Motor neuron (in vitro differentiated cells): ENCODE data around the gene CDCA4. TPM values are rescaled to one million over a fixed set of nuclear protein-coding genes. Genes with fewer than 3 reads are reported as not detected.

Experiments
- ATAC-seq, 8 experiments: fragments of 200-7000 bp; cut with Tn5 transposase; replicated peaks in 6 of 8; 2 replicates each; pipeline ENCODE4 v1.8.0; 2021; ENCODE audit warnings: mild to moderate bottlenecking in 8 of 8, moderate library complexity in 8 of 8
- H3K27ac ChIP-seq, 2 donors: fragments of 250-450 bp; sonication (Bioruptor Pico); 2 replicates each; pipeline ENCODE4 v1.9.0; 2021; ENCODE audit warnings: antibody characterized with exemption in 2 of 2, mild to moderate bottlenecking in 2 of 2, moderate library complexity in 1 of 2
- H3K4me1 ChIP-seq, 2 donors: fragments of 250-450 bp; sonication (Bioruptor Pico); replicated peaks in 1 of 2; 2 replicates each; pipeline ENCODE4 v1.6.1; 2021; ENCODE audit warnings: antibody characterized with exemption in 2 of 2, mild to moderate bottlenecking in 2 of 2, moderate library complexity in 1 of 2
- H3K4me3 ChIP-seq, 5 donors: fragments of 250-450 bp; sonication (Bioruptor Pico); 2 replicates each; pipeline ENCODE4 v1.9.0; 2021; ENCODE audit warnings: antibody characterized with exemption in 5 of 5, mild to moderate bottlenecking in 5 of 5, moderate library complexity in 4 of 5
- WGBS, 10 experiments: fragments of 450-650 bp; shearing (Covaris generic); methylation state at CpG; one replicate each; pipeline ENCODE4 v1.0.0; 2022; 5-methylcytosine and 5-hydroxymethylcytosine counted together
- in situ Hi-C, 9 experiments: fragments of 400-800 bp; cut with MboI; loops; one replicate each; pipeline ENCODE4 v1.15.0; 2021; ENCODE audit warnings: low sequenced_read_pairs in 9 of 9, low pct_unique_long_range_greater_than_20kb in 2 of 9; ENCODE audit not compliant: unreplicated experiment in 9 of 9
- total RNA-seq, 8 experiments: library from RNA; unstranded; fragments of 300-600 nt; gene quantifications; 2 replicates each; pipeline versions ENCODE4 v1.2.3 to v1.2.4, GENCODE V29; 2022

Gene CDCA4
- total RNA-seq, 8 experiments from 2014 or later: 4.9 to 27.0 (median 5.6) TPM

- H3K4me1 ChIP-seq: no peaks in the 10 kb centered on the region
- H3K27ac ChIP-seq: no peak overlapping the region
- H3K4me3 ChIP-seq: no peak overlapping the region
- no peak for ATAC-seq
- in situ Hi-C loops: no loop called here
- 64 to 98% (median 92%) methylated on average over 2 to 12 of the region's 13 CpGs; no CpG with 5 or more reads in 4 of the 10 experiments for WGBS, 10 experiments
Observed at GRCh38 chr14:104996483-104996882, 24.4 kb downstream of the CDCA4 start.

DNA sequence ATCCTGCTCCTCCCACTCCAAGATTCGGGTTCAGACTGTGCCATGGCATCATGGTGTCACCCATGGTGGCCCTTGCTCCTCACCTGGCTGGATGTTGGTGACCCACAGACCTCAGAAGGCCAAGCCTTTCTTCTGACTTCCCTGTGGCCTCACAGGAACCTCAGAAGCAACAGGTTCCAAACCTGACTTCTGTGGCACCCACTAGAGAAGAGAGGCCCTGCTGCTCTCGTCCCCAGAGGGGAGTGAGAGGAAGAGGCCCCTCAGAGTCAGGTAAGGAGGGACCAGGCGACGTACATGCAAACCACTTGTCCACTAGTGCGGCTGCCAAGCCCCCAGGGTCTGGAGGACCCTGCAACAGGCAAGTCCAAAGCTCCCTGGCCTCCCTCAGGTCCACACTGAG lies 24.9 kb downstream of the CDCA4 start:
- 20 to 90% (median 63%) methylated on average over 1 to 2 of the region's 5 CpGs; no CpG with 5 or more reads in 5 of the 10 experiments for WGBS, 10 experiments
- in situ Hi-C loops: no loop called here
- H3K4me3 ChIP-seq: no peak overlapping the region
- no peak overlapping the region for H3K27ac ChIP-seq
- H3K4me1 ChIP-seq: no peaks in the 10 kb centered on the region
- no peak for ATAC-seq

- in situ Hi-C loops: no loop called here
- no peaks in the 10 kb centered on the region for H3K4me1 ChIP-seq
- H3K27ac ChIP-seq: no peak overlapping the region
- ATAC-seq: no peak
- H3K4me3 ChIP-seq: no peak overlapping the region
- 79 to 100% methylated on average over 1 to 5 of the region's 6 CpGs; no CpG with 5 or more reads in 8 of the 10 experiments for WGBS, 10 experiments
Observed at GRCh38 chr14:104994978-104995377, 25.9 kb downstream of the CDCA4 start.

DNA sequence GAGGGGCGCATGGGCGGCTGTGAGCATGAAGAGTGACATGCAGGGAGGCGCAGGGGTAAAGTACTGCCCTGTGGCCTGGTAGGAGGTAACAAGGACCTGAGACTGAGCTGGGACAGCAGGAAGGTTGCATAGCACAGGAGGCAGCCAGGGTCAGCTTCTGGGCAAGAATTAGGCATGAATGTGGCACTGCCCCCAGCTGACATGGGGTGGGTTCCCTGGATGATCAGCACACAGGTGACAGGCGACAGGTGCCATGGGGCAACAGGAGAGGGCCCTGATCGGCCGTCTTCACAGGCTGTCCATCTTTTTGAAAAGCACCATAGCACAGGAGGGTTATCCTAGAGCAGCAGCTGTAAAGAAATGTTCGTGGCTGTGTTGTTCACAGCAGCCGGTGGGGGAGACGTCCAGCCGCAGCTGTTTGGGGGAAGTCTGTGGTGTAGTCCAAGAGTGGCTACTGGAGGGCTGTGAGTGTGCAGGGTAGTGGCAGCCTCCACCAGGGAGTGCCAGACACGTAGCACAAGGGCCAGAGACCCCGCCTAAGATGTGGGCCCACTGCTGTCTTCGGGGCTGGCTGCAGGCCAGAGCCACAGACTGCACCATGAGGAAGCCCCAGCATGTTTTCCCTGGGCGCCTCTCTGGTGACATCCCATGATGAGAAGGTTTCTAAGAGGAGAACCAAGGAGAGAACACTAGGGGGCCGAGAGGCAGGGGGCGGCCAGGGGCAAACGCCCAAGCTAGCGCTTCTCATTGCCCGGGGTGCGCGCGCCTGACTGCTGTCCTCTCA lies 26.9 kb downstream of the CDCA4 start:
- ATAC-seq: no peak
- in situ Hi-C loops: no loop called here

GRCh38 chr14:104993306-104993705 lies 27.6 kb downstream of the CDCA4 start:
- Histone ChIP-seq H3K27ac (no peak overlapping the region), H3K4me3 (no peak overlapping the region), H3K4me1 (no peaks in the 10 kb centered on the region)
- in situ Hi-C loops: no loop called here
- WGBS, 10 experiments: 80 to 96% (median 93%) methylated on average over 3 to 9 of the region's 12 CpGs; no CpG with 5 or more reads in 5 of the 10 experiments
- ATAC-seq: no peak

More for the DNA sequence above, 26.9 kb downstream of the CDCA4 start:
- 30 to 100% (median 81%) methylated on average over 1 to 6 of the region's 22 CpGs; no CpG with 5 or more reads in 3 of the 10 experiments for WGBS, 10 experiments
- Histone ChIP-seq H3K4me3 (no peak overlapping the region), H3K27ac (no peak overlapping the region), H3K4me1 (no peaks in the 10 kb centered on the region)

DNA sequence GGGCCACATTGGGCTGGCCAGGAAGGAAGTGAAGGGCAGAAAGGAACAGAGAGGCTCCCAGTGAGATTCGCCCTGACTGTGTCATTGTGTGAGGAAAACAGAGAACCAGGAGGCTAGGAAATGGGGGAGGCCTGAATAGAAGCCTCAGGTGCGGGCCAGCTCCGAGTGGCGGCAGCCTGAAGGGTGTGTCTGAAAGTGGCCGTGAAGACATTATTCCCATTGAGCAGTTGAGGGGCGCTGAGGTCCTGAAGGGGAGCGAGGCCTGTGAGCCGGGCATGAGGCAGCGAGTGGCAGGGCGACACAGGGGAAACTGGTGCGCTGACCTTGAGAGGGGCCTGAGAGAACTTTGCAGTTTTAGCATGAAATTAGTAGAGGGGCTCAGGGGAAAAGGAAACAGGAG lies 28.4 kb downstream of the CDCA4 start:
- 80 to 100% (median 100%) methylated on average over 1 to 7 of the region's 11 CpGs; no CpG with 5 or more reads in 4 of the 10 experiments for WGBS, 10 experiments
- no peak for ATAC-seq
- H3K27ac ChIP-seq: no peak overlapping the region

DNA sequence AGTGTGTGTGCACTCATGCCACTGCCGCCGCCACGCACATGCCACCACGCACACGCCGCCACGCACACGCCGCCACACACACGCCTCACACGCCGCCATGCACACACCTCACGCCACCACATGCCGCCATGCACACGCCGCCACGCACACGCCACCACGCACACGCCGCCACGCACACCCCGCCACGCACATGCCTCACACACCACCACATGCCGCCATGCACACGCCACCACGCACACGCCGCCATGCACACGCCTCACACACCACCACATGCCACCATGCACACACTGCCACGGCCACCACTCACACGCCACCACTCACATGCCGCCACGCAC lies 29.0 kb downstream of the CDCA4 start:
- no peak overlapping the region for H3K4me3 ChIP-seq
- peaks cover 4 to 9% of the 10 kb centered on the region in 2 donors for H3K4me1 ChIP-seq
- 90% methylated on average over 2 of the region's 34 CpGs; no CpG with 5 or more reads in 9 of the 10 experiments for WGBS, 10 experiments
- in situ Hi-C loops: no loop called here
- no peak for ATAC-seq
- H3K27ac ChIP-seq: no peak overlapping the region

More for the DNA sequence above, 28.4 kb downstream of the CDCA4 start:
- in situ Hi-C loops: no loop called here
- H3K4me3 ChIP-seq: no peak overlapping the region
- H3K4me1 ChIP-seq: peaks cover 0 to 5% of the 10 kb centered on the region in 2 donors

DNA sequence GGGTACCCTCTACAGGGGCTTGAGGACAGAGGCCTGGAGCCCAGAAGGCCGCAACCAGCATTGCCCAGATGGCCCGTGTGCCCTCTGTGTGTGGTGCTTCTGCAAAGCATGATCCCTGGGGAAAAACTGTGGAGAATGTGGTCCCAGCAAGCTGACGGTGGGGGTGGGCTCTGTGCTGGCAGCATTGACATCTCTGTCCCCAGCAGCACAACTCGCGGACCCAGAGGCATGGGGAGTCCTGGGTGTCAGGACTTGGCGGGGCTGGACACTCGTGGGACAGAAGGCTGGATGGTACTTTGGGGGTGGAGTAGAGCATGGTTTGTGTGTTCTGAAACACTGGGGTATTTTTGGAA lies 31.0 kb downstream of the CDCA4 start:
- ATAC-seq: no peak
- H3K4me3 ChIP-seq: no peak overlapping the region
- 70 to 91% (median 83%) methylated on average over 2 to 4 of the region's 7 CpGs; no CpG with 5 or more reads in 6 of the 10 experiments for WGBS, 10 experiments
- no peak overlapping the region for H3K27ac ChIP-seq
- in situ Hi-C loops: no loop called here
- peaks cover 13 to 14% of the 10 kb centered on the region in 2 donors for H3K4me1 ChIP-seq

- Histone ChIP-seq H3K4me3 (no peak overlapping the region), H3K27ac (no peak overlapping the region), H3K4me1 (peaks cover 14% of the 10 kb centered on the region in 2 donors)
- no peak for ATAC-seq
- 70 to 100% (median 93%) methylated on average over 1 to 7 of the region's 16 CpGs; no CpG with 5 or more reads in 6 of the 10 experiments for WGBS, 10 experiments
- in situ Hi-C loops: no loop called here
Observed at GRCh38 chr14:104989236-104989950, 31.5 kb downstream of the CDCA4 start.

GRCh38 chr14:104986487-104987164 lies 34.3 kb downstream of the CDCA4 start:
- in situ Hi-C loops: no loop called here
- WGBS, 10 experiments: 20 to 100% (median 80%) methylated on average over 1 to 7 of the region's 19 CpGs; no CpG with 5 or more reads in 3 of the 10 experiments
- H3K27ac ChIP-seq: no peak overlapping the region
- peak overlapping the region; percentile 65 to 90 (median 79) for H3K4me3 ChIP-seq
- H3K4me1 ChIP-seq: peaks cover 14% of the 10 kb centered on the region in 2 donors
- ATAC-seq: no peak

GRCh38 chr14:104985675-104986486 lies 35.0 kb downstream of the CDCA4 start, which contains the start of gene CLBA1:
CLBA1 (plus strand) TSS chr14:104985788; CDS start chr14:104986432, 644 bp downstream.
- peak within 1 kb of the TSS; percentile 64 to 73 for H3K27ac ChIP-seq
- peaks cover 14% of the 10 kb centered on the region in 2 donors for H3K4me1 ChIP-seq
- in situ Hi-C loops: no loop called here
- ATAC-seq: peak; percentile 89 to 97 (median 93)
- peak within 1 kb of the TSS; percentile 65 to 90 (median 79) for H3K4me3 ChIP-seq
- 0 to 35% (median 3%) methylated on average over 1 to 4 of the region's 77 CpGs; no CpG with 5 or more reads in 4 of the 10 experiments for WGBS, 10 experiments
